RWPE2 (cell line): ENCODE measurements around the gene UTP18.
A peak's percentile ranks its signal among the peaks of the same experiment; 100 is the strongest.

Experiments
- ATAC-seq: fragments of 200-7000 bp; cut with Tn5 transposase; 3 replicates; pipeline ENCODE4 v1.9.1; 2021; ENCODE audit warnings: low read depth
- DNase-seq: peaks from one replicate; pipeline ENCODE4 v3.0.0-alpha.2; 2020; ENCODE audit warnings: low spot score
- H3K27ac ChIP-seq: fragments of 450-650 bp; 2 replicates; pipeline ENCODE4 v1.5.1; 2017; ENCODE audit warnings: mild to moderate bottlenecking; ENCODE audit not compliant: poor library complexity, severe bottlenecking
- H3K27me3 ChIP-seq: fragments of 250-450 bp; sonication (Bioruptor Pico); 2 replicates; pipeline ENCODE4 v1.5.1; 2021; ENCODE audit warnings: mild to moderate bottlenecking, moderate library complexity; ENCODE audit not compliant: insufficient read depth, poor library complexity, severe bottlenecking
- H3K36me3 ChIP-seq: fragments of 250-450 bp; sonication (Bioruptor Pico); 2 replicates; pipeline ENCODE4 v1.5.1; 2020; ENCODE audit warnings: low read depth, mild to moderate bottlenecking, moderate library complexity
- H3K4me1 ChIP-seq: fragments of 250-450 bp; sonication (Bioruptor Pico); 2 replicates; pipeline ENCODE4 v1.5.1; 2021; ENCODE audit warnings: mild to moderate bottlenecking, moderate library complexity; ENCODE audit not compliant: insufficient read depth, poor library complexity, severe bottlenecking
- H3K4me3 ChIP-seq: fragments of 250-450 bp; sonication (Bioruptor Pico); 2 replicates; pipeline ENCODE4 v1.5.1; 2021; ENCODE audit warnings: mild to moderate bottlenecking, moderate library complexity; ENCODE audit not compliant: severe bottlenecking
- H3K9me3 ChIP-seq: fragments of 250-450 bp; sonication (Bioruptor Pico); 2 replicates; pipeline ENCODE4 v1.5.1; 2021; ENCODE audit warnings: mild to moderate bottlenecking, moderate library complexity; ENCODE audit not compliant: severe bottlenecking
- TF ChIP-seq, protein P1 (sequence below): fragments of 450-650 bp; IDR thresholded peaks from one replicate; pipeline ENCODE4 v1.5.1; 2017; ENCODE audit warnings: mild to moderate bottlenecking, moderate library complexity; ENCODE audit not compliant: poor library complexity, severe bottlenecking

Gene UTP18

DNA sequence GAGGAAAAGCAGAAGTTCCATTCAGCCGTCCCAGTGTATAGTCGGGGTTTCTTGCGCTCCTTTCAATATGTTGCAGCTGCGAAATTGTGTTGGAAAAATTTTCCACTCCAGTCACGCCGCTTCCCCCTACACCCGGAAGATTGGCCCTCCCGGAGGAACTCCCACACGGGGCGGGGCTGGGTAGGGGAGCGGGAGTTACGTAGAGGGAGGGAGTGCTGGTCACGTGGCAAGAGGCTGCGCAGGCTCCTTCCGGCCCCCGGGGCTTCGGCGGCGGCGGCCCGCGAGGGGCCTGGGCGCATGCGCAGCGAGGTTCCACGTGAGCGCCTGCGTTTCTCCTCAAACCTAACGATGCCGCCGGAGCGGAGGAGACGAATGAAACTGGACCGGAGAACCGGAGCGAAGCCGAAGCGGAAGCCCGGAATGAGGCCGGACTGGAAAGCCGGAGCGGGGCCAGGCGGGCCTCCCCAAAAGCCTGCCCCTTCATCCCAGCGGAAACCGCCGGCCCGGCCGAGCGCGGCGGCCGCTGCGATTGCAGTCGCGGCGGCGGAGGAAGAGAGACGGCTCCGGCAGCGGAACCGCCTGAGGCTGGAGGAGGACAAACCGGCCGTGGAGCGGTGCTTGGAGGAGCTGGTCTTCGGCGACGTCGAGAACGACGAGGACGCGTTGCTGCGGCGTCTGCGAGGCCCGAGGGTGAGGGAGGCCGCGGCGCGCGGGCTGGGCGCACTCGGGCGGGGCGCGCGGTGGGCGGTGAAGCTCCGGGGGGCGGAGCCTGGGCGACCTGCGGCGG lies at the start of gene UTP18:
Gene UTP18 (plus strand): TSS at position 310 of the 787 bp plus-strand sequence. CDS start 39 bp downstream, at position 349.
- H3K27ac ChIP-seq = peak within 1 kb of the TSS; percentile 57
- TF ChIP-seq, protein P1, sequence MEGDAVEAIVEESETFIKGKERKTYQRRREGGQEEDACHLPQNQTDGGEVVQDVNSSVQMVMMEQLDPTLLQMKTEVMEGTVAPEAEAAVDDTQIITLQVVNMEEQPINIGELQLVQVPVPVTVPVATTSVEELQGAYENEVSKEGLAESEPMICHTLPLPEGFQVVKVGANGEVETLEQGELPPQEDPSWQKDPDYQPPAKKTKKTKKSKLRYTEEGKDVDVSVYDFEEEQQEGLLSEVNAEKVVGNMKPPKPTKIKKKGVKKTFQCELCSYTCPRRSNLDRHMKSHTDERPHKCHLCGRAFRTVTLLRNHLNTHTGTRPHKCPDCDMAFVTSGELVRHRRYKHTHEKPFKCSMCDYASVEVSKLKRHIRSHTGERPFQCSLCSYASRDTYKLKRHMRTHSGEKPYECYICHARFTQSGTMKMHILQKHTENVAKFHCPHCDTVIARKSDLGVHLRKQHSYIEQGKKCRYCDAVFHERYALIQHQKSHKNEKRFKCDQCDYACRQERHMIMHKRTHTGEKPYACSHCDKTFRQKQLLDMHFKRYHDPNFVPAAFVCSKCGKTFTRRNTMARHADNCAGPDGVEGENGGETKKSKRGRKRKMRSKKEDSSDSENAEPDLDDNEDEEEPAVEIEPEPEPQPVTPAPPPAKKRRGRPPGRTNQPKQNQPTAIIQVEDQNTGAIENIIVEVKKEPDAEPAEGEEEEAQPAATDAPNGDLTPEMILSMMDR = no peak
- peak; percentile 97 for DNase-seq
- H3K36me3 ChIP-seq = peaks cover 44% of the 10 kb centered on the region
- H3K4me3 ChIP-seq = peak within 1 kb of the TSS; percentile 75
- H3K9me3 ChIP-seq = no peaks in the 10 kb centered on the region
- no peaks in the 10 kb centered on the region for H3K27me3 ChIP-seq
- H3K4me1 ChIP-seq = peaks cover 26% of the 10 kb centered on the region
- peak; percentile 78 for ATAC-seq

DNA sequence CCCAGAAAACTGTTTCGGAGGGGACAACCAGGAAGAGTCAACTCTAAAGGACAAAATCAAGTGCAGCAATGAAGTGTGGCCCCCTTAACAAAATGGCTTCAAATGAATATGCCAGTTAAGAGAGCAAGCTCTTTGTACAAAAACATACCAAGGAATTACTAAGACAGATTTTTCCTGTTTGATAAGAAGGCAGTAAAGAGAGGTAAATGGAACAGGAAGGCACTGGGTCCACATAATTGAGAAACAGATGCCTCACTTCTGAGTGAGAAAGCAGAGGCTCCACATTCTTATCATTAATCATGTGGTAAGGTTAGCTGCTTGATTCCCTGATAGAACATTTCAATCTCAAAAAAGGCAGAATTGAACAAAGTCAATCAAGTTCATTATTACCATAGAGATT lies 45.4 kb upstream of the UTP18 start:
- Histone ChIP-seq H3K9me3 (no peaks in the 10 kb centered on the region), H3K4me3 (no peak overlapping the region), H3K27ac (no peak overlapping the region), H3K4me1 (no peaks in the 10 kb centered on the region), H3K36me3 (peaks cover 74% of the 10 kb centered on the region), H3K27me3 (no peaks in the 10 kb centered on the region)
- TF ChIP-seq, protein P1 = no peak
- DNase-seq (no peak), ATAC-seq (no peak)

DNA sequence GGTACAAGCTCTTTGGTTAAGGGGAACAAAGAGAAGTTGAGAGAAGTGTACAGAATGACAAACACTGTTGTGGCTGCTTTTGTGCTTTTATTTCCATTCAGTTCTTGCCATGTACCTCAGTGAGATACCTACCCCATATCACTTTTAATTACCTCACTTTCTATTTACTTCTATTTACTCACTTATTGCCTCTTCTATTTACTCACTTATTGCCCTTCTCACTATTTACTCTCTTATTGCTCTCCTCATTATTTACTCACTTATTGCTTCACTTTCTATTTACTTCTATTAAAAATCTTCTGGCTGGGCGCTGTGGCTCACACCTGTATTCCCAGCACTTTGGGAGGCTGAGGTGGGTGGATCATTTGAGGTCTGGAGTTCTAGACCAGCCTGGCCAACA lies 42.4 kb upstream of the UTP18 start:
- DNase-seq = no peak
- Histone ChIP-seq H3K27me3 (no peaks in the 10 kb centered on the region), H3K36me3 (peaks cover 83% of the 10 kb centered on the region), H3K27ac (no peak overlapping the region), H3K9me3 (no peaks in the 10 kb centered on the region), H3K4me3 (no peak overlapping the region), H3K4me1 (no peaks in the 10 kb centered on the region)
- ATAC-seq = no peak
- TF ChIP-seq, protein P1 = no peak

DNA sequence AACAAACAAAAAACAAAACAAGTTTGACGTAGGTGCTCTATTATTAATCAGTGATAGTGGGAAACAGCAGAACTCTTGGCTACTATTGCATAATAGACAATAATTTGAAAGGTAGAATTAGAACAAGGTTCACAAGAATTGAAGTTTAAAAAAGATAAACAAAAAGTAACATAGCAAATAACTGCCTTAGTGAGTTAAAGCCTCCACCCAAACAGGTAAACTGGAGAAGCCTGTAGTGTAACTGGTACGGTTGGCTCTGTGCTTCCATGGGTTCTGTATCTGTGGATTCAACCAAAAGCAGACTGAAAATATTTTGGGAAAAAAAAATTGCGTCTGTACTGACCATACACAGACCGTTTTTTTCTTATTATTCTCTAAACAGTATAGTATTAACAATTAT lies 39.0 kb upstream of the UTP18 start:
- Histone ChIP-seq H3K4me1 (peaks cover 6% of the 10 kb centered on the region), H3K27ac (no peak overlapping the region), H3K4me3 (no peak overlapping the region), H3K36me3 (peaks cover 71% of the 10 kb centered on the region), H3K9me3 (no peaks in the 10 kb centered on the region), H3K27me3 (no peaks in the 10 kb centered on the region)
- ATAC-seq = no peak
- no peak for DNase-seq
- TF ChIP-seq, protein P1 = no peak
